GM12878 (cell line): ENCODE data around the gene TLDC2. TPM values are rescaled to one million over a fixed set of nuclear protein-coding genes. Genes with fewer than 3 reads are reported as not detected.
A peak's percentile ranks its signal among the peaks of the same experiment; 100 is the strongest.

Experiments used
- ATAC-seq: fragments of 200-7000 bp; cut with Tn5 transposase; 3 replicates; pipeline ENCODE4 v1.9.1; 2020; ENCODE audit warnings: mild to moderate bottlenecking, moderate library complexity
- BruUV-seq: library from RNA; stranded (reverse); fragments of 400-500 nt; replicated peaks from 2 replicates; lab custom pipeline; 2021; lab: Mats Ljungman, UMichigan
- CTCF ChIA-PET: fragments of 300-600 bp; sonication (Branson Sonifier 250); formaldehyde crosslinking; extraction: SDS; loops from one replicate; lab custom pipeline; 2021; ENCODE audit warnings: inconsistent platforms; lab: Yijun Ruan, JAX
- POLR2A ChIA-PET: fragments of 350-600 bp; formaldehyde crosslinking; extraction: SDS; loops from one replicate; lab custom pipeline; 2021; ENCODE audit warnings: inconsistent platforms; lab: Charles Lee
- RAD21 ChIA-PET: fragments of 300-600 bp; sonication (Branson Sonifier 250); formaldehyde crosslinking; loops from one replicate; lab custom pipeline; 2023; ENCODE audit warnings: antibody characterized with exemption; ENCODE audit not compliant: unreplicated experiment; lab: Charles Lee
- SMC1A ChIA-PET: fragments of 300-600 bp; sonication (Branson Sonifier 250); formaldehyde crosslinking; loops from one replicate; lab custom pipeline; 2023; ENCODE audit not compliant: unreplicated experiment, uncharacterized antibody; lab: Charles Lee
- DNase-seq: peaks from one replicate; pipeline ENCODE4 v3.0.0-alpha.2; 2011; ENCODE audit warnings: low read depth, low spot score
- FAIRE-seq: peaks from 3 replicates; lab custom pipeline; 2011; peaks lifted over from hg19 to GRCh38; lab: Jason Lieb, UNC
- H2AFZ ChIP-seq: 2 replicates; pipeline ENCODE4 v1.6.0; 2011; ENCODE audit warnings: low read depth, low read length, control low read depth; ENCODE audit not compliant: control insufficient read depth
- H3K27ac ChIP-seq: 2 replicates; pipeline ENCODE4 v1.5.1; 2011; ENCODE audit warnings: control low read depth; ENCODE audit not compliant: control insufficient read depth, insufficient read depth
- H3K27me3 ChIP-seq, 2 experiments: replicated peaks in 1 of 2; 2 replicates each; pipeline versions ENCODE4 v1.6.0 to v1.6.1; 2011; ENCODE audit warnings: low read length in 1 of 2; ENCODE audit not compliant: control insufficient read depth in 2 of 2, insufficient read depth in 2 of 2
- H3K36me3 ChIP-seq, 2 experiments: 2 replicates each; pipeline ENCODE4 v1.5.1; 2011; ENCODE audit warnings: low read length in 1 of 2; ENCODE audit not compliant: control insufficient read depth in 2 of 2, insufficient read depth in 2 of 2
- H3K4me1 ChIP-seq: 2 replicates; pipeline ENCODE4 v1.6.1; 2011; ENCODE audit warnings: mild to moderate bottlenecking, low read length, moderate library complexity, mixed read lengths; ENCODE audit not compliant: control insufficient read depth, insufficient read depth
- H3K4me2 ChIP-seq: 2 replicates; pipeline ENCODE4 v1.6.0; 2011; ENCODE audit warnings: control low read depth; ENCODE audit not compliant: control insufficient read depth, insufficient read depth
- H3K4me3 ChIP-seq: fragments of 200-600 bp; sonication (generic); 2 replicates; pipeline ENCODE4 v1.5.1; 2016
- H3K79me2 ChIP-seq: 2 replicates; pipeline ENCODE4 v1.6.0; 2011; ENCODE audit warnings: low read length; ENCODE audit not compliant: control insufficient read depth, insufficient read depth
- H3K9ac ChIP-seq: 2 replicates; pipeline ENCODE4 v1.8.0; 2011; ENCODE audit warnings: low read length, control low read depth, mixed read lengths; ENCODE audit not compliant: control insufficient read depth, insufficient read depth
- H3K9me3 ChIP-seq: replicated peaks from 3 replicates; pipeline ENCODE4 v1.5.1; 2011; ENCODE audit warnings: mild to moderate bottlenecking, low read length; ENCODE audit not compliant: control insufficient read depth, insufficient read depth
- H4K20me1 ChIP-seq: 2 replicates; pipeline ENCODE4 v1.6.0; 2011; ENCODE audit not compliant: control insufficient read depth, insufficient read depth
- EP300 ChIP-seq, 2 experiments: fragments of 150-350 bp in 1 of 2; IDR thresholded peaks; 2 replicates each; pipeline ENCODE4 v1.6.1; 2011 to 2012; ENCODE audit warnings: low read depth in 2 of 2, low read length in 2 of 2, borderline replicate concordance in 1 of 2, improper control_type of control experiment in 1 of 2, inconsistent platforms in 1 of 2; ENCODE audit not compliant: control insufficient read depth in 1 of 2
- GATAD2B ChIP-seq: fragments of 450-650 bp; conservative IDR thresholded peaks from 2 replicates; pipeline ENCODE4 v1.6.1; 2017; ENCODE audit warnings: low read depth, mild to moderate bottlenecking, moderate library complexity
- MEF2A ChIP-seq: IDR thresholded peaks from 2 replicates; pipeline ENCODE4 v1.6.1; 2011; ENCODE audit warnings: low read depth, mild to moderate bottlenecking, low read length, moderate library complexity; ENCODE audit not compliant: insufficient read depth
- MEF2B ChIP-seq: fragments of 450-650 bp; IDR thresholded peaks from 2 replicates; pipeline ENCODE4 v1.6.1; 2018; ENCODE audit warnings: mild to moderate bottlenecking, moderate library complexity; ENCODE audit not compliant: partially characterized antibody, poor library complexity, severe bottlenecking
- MTA3 ChIP-seq: IDR thresholded peaks from 2 replicates; pipeline ENCODE4 v1.6.1; 2012; ENCODE audit warnings: low read length, inconsistent platforms, borderline replicate concordance
- NFIC ChIP-seq: IDR thresholded peaks from 2 replicates; pipeline ENCODE4 v1.6.1; 2012; ENCODE audit warnings: low read depth, mild to moderate bottlenecking, inconsistent platforms, low read length, moderate library complexity
- NR2C1 ChIP-seq: fragments of 450-650 bp; IDR thresholded peaks from 2 replicates; pipeline ENCODE4 v1.6.1; 2017; ENCODE audit warnings: antibody characterized with exemption, mild to moderate bottlenecking, moderate library complexity
- POLR2AphosphoS2 ChIP-seq: IDR thresholded peaks from 2 replicates; pipeline ENCODE4 v1.6.1; 2011; ENCODE audit warnings: low read depth, mild to moderate bottlenecking, low read length, improper control_type of control experiment, moderate library complexity
- RFX5 ChIP-seq: IDR thresholded peaks from 2 replicates; pipeline ENCODE4 v1.6.1; 2011; ENCODE audit warnings: low read depth, low read length, improper control_type of control experiment
- SP1 ChIP-seq: IDR thresholded peaks from one replicate; pipeline ENCODE4 v1.6.1; 2011; ENCODE audit warnings: low read depth, low read length
- TCF7 ChIP-seq: IDR thresholded peaks from 2 replicates; pipeline ENCODE4 v1.6.1; 2014; ENCODE audit warnings: antibody characterized with exemption, borderline replicate concordance
- WGBS: methylation state at CpG from one replicate; pipeline ENCODE4 v1.1.6; 2016; ENCODE audit warnings: low lambda C conversion rate; ENCODE audit not compliant: insufficient replicate concordance, insufficient coverage; ENCODE audit errors: missing lambda C conversion rate; 5-methylcytosine and 5-hydroxymethylcytosine counted together
- in situ Hi-C: fragments of 300-500 bp; cut with MboI; formaldehyde crosslinking; loops from 9 replicates; pipeline ENCODE4 v1.14.3; 2018; ENCODE audit warnings: mixed read lengths
- intact Hi-C: fragments of 100-400 bp; cut with micrococcal nuclease; formaldehyde crosslinking; loops from one replicate; pipeline ENCODE4 v1.14.2; 2022; ENCODE audit not compliant: unreplicated experiment
- polyA plus RNA-seq, 11 experiments: library from polyadenylated mRNA; depleted of rRNA in 4 of 11; unstranded in 6 of 11; stranded (reverse) in 5 of 11; fragments of >200 nt; fragmentation: Nextera tagmentation in 4 of 11; fragmentation: Illumina TruSeq in 1 of 11; extraction: Ambion mirVana in 4 of 11; extraction: Trizol in 1 of 11; gene quantifications; 1 replicate in 1 of 11; 2 replicates in 10 of 11; pipeline versions ENCODE4 v1.2.1 to v1.2.3, GENCODE V29; 2011 to 2016; ENCODE audit warnings: inconsistent platforms in 2 of 11, missing spikeins in 2 of 11, low read depth in 1 of 11
- total RNA-seq, 4 experiments: library from RNA; depleted of rRNA in 3 of 4; stranded (reverse); fragments of >200 nt in 3 of 4; fragmentation: Illumina TruSeq in 1 of 4; extraction: Trizol in 1 of 4; gene quantifications; 2 replicates each; pipeline versions ENCODE4 v1.2.1 to v1.2.3, GENCODE V29; 2013 to 2021
- TF ChIP-seq, protein P1 (sequence below): fragments of 450-650 bp; IDR thresholded peaks from 2 replicates; pipeline ENCODE4 v1.6.1; 2014; ENCODE audit warnings: mild to moderate bottlenecking
- TF ChIP-seq, protein P2 (sequence below): fragments of 450-650 bp; conservative IDR thresholded peaks from 2 replicates; pipeline ENCODE4 v1.6.1; 2017; ENCODE audit warnings: mild to moderate bottlenecking, moderate library complexity
- TF ChIP-seq, protein P3 (sequence below): fragments of 450-650 bp; IDR thresholded peaks from 2 replicates; pipeline ENCODE4 v1.6.1; 2017; ENCODE audit warnings: low read depth, mild to moderate bottlenecking, moderate library complexity
- TF ChIP-seq, protein P4 (sequence below): fragments of 450-650 bp; IDR thresholded peaks from 2 replicates; pipeline ENCODE4 v1.6.1; 2017; ENCODE audit warnings: mild to moderate bottlenecking, low read depth, inconsistent platforms; ENCODE audit not compliant: poor library complexity, severe bottlenecking

Gene TLDC2
- total and polyA plus RNA-seq, 10 of the 15 experiments (the other 5 are each of a cell fraction or from before 2014, with no cell fraction given), result 0.05 to 0.41 (median 0.21) TPM

DNA sequence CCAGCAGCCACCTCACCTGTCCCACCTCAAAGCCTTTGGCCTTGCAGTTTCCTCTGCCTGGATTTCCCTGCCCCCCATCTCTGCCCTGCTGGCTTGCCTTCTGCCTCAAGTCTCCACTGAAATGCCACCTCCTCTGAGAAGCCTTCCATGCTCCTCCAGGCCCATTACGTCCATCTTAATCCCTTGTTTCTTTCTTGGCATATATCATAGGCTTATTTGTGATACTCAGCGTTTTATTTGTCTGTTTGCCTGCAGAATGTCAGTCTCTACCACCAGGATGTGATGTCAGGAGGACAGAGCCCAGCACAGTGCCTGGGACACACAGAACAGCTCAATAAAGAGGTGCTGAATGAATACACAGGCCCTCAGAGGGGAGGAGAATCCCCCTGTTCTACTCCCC lies 24.4 kb upstream of the TLDC2 start (continued):
- TF ChIP-seq MEF2A, result no peak

DNA sequence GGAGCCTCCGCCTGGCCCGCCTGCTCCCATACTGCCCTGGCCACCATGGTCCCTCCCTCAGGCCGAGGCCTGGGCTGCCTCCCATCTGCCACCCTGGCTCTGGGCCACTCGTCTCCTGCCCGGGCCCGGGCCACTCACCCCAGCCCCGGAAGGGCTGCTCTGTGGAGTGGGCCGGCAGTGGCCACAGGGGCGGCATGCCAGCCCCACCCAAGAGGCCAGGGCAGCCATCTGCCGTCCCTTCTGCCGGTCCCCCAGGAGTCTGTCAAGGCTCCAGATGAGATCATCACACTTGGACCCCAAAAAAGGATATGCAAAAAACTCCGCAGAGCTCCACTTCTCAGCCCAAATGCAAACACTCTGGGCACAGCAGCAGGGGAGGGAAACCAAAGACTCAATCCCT lies 23.8 kb upstream of the TLDC2 start:
- H2AFZ ChIP-seq, result no peak overlapping the region; the same call in 1 of the 2 replicates
- TF ChIP-seq, protein P1, sequence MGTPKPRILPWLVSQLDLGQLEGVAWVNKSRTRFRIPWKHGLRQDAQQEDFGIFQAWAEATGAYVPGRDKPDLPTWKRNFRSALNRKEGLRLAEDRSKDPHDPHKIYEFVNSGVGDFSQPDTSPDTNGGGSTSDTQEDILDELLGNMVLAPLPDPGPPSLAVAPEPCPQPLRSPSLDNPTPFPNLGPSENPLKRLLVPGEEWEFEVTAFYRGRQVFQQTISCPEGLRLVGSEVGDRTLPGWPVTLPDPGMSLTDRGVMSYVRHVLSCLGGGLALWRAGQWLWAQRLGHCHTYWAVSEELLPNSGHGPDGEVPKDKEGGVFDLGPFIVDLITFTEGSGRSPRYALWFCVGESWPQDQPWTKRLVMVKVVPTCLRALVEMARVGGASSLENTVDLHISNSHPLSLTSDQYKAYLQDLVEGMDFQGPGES, result no peak
- TF ChIP-seq, protein P2, sequence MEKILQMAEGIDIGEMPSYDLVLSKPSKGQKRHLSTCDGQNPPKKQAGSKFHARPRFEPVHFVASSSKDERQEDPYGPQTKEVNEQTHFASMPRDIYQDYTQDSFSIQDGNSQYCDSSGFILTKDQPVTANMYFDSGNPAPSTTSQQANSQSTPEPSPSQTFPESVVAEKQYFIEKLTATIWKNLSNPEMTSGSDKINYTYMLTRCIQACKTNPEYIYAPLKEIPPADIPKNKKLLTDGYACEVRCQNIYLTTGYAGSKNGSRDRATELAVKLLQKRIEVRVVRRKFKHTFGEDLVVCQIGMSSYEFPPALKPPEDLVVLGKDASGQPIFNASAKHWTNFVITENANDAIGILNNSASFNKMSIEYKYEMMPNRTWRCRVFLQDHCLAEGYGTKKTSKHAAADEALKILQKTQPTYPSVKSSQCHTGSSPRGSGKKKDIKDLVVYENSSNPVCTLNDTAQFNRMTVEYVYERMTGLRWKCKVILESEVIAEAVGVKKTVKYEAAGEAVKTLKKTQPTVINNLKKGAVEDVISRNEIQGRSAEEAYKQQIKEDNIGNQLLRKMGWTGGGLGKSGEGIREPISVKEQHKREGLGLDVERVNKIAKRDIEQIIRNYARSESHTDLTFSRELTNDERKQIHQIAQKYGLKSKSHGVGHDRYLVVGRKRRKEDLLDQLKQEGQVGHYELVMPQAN, result no peak
- no peak for TF ChIP-seq NR2C1
- TF ChIP-seq, protein P3, sequence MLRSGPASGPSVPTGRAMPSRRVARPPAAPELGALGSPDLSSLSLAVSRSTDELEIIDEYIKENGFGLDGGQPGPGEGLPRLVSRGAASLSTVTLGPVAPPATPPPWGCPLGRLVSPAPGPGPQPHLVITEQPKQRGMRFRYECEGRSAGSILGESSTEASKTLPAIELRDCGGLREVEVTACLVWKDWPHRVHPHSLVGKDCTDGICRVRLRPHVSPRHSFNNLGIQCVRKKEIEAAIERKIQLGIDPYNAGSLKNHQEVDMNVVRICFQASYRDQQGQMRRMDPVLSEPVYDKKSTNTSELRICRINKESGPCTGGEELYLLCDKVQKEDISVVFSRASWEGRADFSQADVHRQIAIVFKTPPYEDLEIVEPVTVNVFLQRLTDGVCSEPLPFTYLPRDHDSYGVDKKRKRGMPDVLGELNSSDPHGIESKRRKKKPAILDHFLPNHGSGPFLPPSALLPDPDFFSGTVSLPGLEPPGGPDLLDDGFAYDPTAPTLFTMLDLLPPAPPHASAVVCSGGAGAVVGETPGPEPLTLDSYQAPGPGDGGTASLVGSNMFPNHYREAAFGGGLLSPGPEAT, result no peak
- no peak for TF ChIP-seq GATAD2B
- no peak for TF ChIP-seq RFX5
- no peak for TF ChIP-seq TCF7
- TF ChIP-seq, protein P4, sequence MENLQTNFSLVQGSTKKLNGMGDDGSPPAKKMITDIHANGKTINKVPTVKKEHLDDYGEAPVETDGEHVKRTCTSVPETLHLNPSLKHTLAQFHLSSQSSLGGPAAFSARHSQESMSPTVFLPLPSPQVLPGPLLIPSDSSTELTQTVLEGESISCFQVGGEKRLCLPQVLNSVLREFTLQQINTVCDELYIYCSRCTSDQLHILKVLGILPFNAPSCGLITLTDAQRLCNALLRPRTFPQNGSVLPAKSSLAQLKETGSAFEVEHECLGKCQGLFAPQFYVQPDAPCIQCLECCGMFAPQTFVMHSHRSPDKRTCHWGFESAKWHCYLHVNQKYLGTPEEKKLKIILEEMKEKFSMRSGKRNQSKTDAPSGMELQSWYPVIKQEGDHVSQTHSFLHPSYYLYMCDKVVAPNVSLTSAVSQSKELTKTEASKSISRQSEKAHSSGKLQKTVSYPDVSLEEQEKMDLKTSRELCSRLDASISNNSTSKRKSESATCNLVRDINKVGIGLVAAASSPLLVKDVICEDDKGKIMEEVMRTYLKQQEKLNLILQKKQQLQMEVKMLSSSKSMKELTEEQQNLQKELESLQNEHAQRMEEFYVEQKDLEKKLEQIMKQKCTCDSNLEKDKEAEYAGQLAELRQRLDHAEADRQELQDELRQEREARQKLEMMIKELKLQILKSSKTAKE, result no peak
- TF ChIP-seq EP300 (IDR thresholded peaks at IDR 0.05; ENCODE audit: borderline replicate concordance in 1 of 2, control insufficient read depth in 1 of 2, low read depth in 2 of 2, low read length in 2 of 2), result no peak
- peak; percentile 33 for TF ChIP-seq MEF2B
- no peak for TF ChIP-seq POLR2AphosphoS2
- no peak for TF ChIP-seq MTA3
- TF ChIP-seq NFIC, result no peak
- TF ChIP-seq SP1, result no peak

More for the DNA sequence above, 23.8 kb upstream of the TLDC2 start:
- DNase-seq, result no peak
- ChIA-PET SMC1A (interaction anchor here (0.7 to 2.1 kb wide), 8 partner anchors 9 to 67 kb away, joined by 3 to 10 read pairs (median 4); a partner anchor contains a TSS), RAD21 (interaction anchor here (0.8 to 1.6 kb wide), 3 partner anchors 9 to 16 kb away, joined by 3 to 12 read pairs (median 5); a partner anchor contains a TSS), POLR2A (interaction anchor here (0.6 to 1.8 kb wide), 4 partner anchors 9 to 279 kb away, joined by 3 to 8 read pairs (median 4); partner anchors contain the start of gene TGIF2), CTCF (interaction anchor here (0.7 to 25.3 kb wide), 4 partner anchors 9 to 44 kb away, joined by 4 to 349 read pairs (median 6); a partner anchor contains a TSS)
- in situ Hi-C loops, result no loop called here
- no peak overlapping the region for H3K4me3 ChIP-seq
- H4K20me1 ChIP-seq, result no peaks in the 10 kb centered on the region
- BruUV-seq, result no TSS peak
- peaks cover 40% of the 10 kb centered on the region for H3K4me1 ChIP-seq
- H3K9me3 ChIP-seq, result peaks cover 2% of the 10 kb centered on the region; the same call in 1 of the 3 replicates
- intact Hi-C loops, result no loop called here
- no peak for FAIRE-seq
- H3K27me3 ChIP-seq, result no peaks in the 10 kb centered on the region
- H3K9ac ChIP-seq, result peak overlapping the region; percentile 42; the same call in 1 of the 2 replicates
- peaks cover 10% of the 10 kb centered on the region for H3K79me2 ChIP-seq
- ATAC-seq, result peak; percentile 68
- no peaks in the 10 kb centered on the region; a peak in 2 of 4 replicates for H3K36me3 ChIP-seq
- peak overlapping the region; percentile 54 for H3K4me2 ChIP-seq
- 9% methylated on average over 11 of the region's 12 CpGs for WGBS
- H3K27ac ChIP-seq, result peak overlapping the region; percentile 40
